Osteocyte (in vitro differentiated cells): ENCODE data around the gene DTD1. TPM values are rescaled to one million over a fixed set of nuclear protein-coding genes. Genes with fewer than 3 reads are reported as not detected.

Experiments
- DNase-seq: peaks from one replicate; pipeline ENCODE4 v3.0.0; 2021; ENCODE audit warnings: mixed read lengths; ENCODE audit not compliant: unreplicated experiment; ENCODE audit errors: extremely low spot score
- H3K27ac Mint-ChIP-seq: one replicate; pipeline ENCODE4 v1.8.0; 2021; ENCODE audit warnings: mild to moderate bottlenecking, mixed read lengths; ENCODE audit not compliant: unreplicated experiment
- H3K27me3 Mint-ChIP-seq: one replicate; pipeline ENCODE4 v1.8.0; 2021; ENCODE audit warnings: mixed read lengths; ENCODE audit not compliant: unreplicated experiment
- H3K36me3 Mint-ChIP-seq: one replicate; pipeline ENCODE4 v1.8.0; 2021; ENCODE audit warnings: mixed read lengths; ENCODE audit not compliant: unreplicated experiment
- H3K4me1 Mint-ChIP-seq: one replicate; pipeline ENCODE4 v1.8.0; 2021; ENCODE audit warnings: mixed read lengths; ENCODE audit not compliant: unreplicated experiment
- H3K4me3 Mint-ChIP-seq: one replicate; pipeline ENCODE4 v1.8.0; 2021; ENCODE audit warnings: mild to moderate bottlenecking, moderate library complexity, mixed read lengths; ENCODE audit not compliant: unreplicated experiment
- H3K9me3 Mint-ChIP-seq: one replicate; pipeline ENCODE4 v1.8.0; 2021; ENCODE audit warnings: mixed read lengths; ENCODE audit not compliant: unreplicated experiment
- total RNA-seq: library from RNA; stranded (reverse); gene quantifications from 2 replicates; pipeline ENCODE4 v1.2.1, GENCODE V29; 2021
- TF ChIP-seq, protein P1 (sequence below): fragments of 200-600 bp; sonication (generic); IDR thresholded peaks from 2 replicates; pipeline ENCODE4 v1.5.0; 2021; ENCODE audit warnings: antibody characterized with exemption, mild to moderate bottlenecking, moderate library complexity

The DTD1 gene
- total RNA-seq, 1 donor from 2014 or later = 26.2 TPM

DNA sequence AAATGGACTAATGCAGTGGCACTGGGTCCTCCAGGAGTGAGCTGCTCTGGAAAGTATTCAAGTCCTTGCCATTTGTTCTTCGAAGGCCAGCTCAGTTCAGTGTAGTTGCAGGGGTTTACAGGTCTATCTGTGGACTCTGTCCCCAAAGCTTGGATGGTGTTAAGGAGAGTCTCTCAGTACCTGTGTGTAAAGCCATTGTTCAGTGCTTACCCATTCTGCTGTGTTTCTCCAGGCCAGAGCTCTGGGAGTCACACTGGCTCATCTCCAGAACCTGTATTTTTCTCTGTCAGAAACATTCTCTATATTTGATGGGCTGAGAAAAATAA lies 66.6 kb downstream of the DTD1 start:
- Mint-ChIP-seq H3K4me3 (no peak overlapping the region), H3K27ac (no peak overlapping the region), H3K4me1 (peaks cover 7% of the 10 kb centered on the region), H3K27me3 (no peaks in the 10 kb centered on the region), H3K9me3 (no peaks in the 10 kb centered on the region), H3K36me3 (peaks cover 3% of the 10 kb centered on the region)
- TF ChIP-seq, protein P1, sequence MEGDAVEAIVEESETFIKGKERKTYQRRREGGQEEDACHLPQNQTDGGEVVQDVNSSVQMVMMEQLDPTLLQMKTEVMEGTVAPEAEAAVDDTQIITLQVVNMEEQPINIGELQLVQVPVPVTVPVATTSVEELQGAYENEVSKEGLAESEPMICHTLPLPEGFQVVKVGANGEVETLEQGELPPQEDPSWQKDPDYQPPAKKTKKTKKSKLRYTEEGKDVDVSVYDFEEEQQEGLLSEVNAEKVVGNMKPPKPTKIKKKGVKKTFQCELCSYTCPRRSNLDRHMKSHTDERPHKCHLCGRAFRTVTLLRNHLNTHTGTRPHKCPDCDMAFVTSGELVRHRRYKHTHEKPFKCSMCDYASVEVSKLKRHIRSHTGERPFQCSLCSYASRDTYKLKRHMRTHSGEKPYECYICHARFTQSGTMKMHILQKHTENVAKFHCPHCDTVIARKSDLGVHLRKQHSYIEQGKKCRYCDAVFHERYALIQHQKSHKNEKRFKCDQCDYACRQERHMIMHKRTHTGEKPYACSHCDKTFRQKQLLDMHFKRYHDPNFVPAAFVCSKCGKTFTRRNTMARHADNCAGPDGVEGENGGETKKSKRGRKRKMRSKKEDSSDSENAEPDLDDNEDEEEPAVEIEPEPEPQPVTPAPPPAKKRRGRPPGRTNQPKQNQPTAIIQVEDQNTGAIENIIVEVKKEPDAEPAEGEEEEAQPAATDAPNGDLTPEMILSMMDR = no peak
- DNase-seq = no peak

GRCh38 chr20:18657575-18657974 lies 69.7 kb downstream of the DTD1 start:
- Mint-ChIP-seq H3K9me3 (no peaks in the 10 kb centered on the region), H3K27me3 (no peaks in the 10 kb centered on the region), H3K4me3 (no peak overlapping the region), H3K27ac (no peak overlapping the region), H3K36me3 (peaks cover 3% of the 10 kb centered on the region), H3K4me1 (peaks cover 7% of the 10 kb centered on the region)
- DNase-seq = no peak
- TF ChIP-seq, protein P1 = no peak

GRCh38 chr20:18662279-18663040 lies 74.6 kb downstream of the DTD1 start:
- Mint-ChIP-seq H3K9me3 (no peaks in the 10 kb centered on the region), H3K36me3 (no peaks in the 10 kb centered on the region), H3K27me3 (no peaks in the 10 kb centered on the region), H3K27ac (no peak overlapping the region), H3K4me1 (no peaks in the 10 kb centered on the region), H3K4me3 (no peak overlapping the region)
- TF ChIP-seq, protein P1 = no peak
- DNase-seq = no peak

DNA sequence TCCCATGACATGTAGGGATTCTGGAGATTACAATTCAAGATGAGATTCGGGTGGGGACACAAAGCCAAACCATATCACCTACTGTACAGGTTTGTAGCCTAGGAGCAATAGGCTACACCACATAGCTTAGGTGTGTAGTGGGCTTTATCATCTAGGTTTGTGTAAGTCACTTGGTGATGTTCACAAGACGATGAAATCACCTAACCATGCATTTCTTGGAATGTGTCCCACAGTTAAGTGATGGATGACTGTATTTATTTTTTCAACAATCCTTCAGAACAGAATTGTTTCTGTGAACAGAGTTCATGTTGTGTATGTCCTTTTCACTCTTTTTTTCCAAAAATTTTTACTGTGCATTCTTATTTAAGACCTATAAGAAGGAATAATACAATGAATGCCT lies 76.1 kb downstream of the DTD1 start:
- no peaks in the 10 kb centered on the region for H3K9me3 Mint-ChIP-seq
- no peak overlapping the region for H3K4me3 Mint-ChIP-seq
- H3K36me3 Mint-ChIP-seq = no peaks in the 10 kb centered on the region
- no peak for DNase-seq
- H3K4me1 Mint-ChIP-seq = no peaks in the 10 kb centered on the region
- no peak overlapping the region for H3K27ac Mint-ChIP-seq
- TF ChIP-seq, protein P1 = no peak
- no peaks in the 10 kb centered on the region for H3K27me3 Mint-ChIP-seq

DNA sequence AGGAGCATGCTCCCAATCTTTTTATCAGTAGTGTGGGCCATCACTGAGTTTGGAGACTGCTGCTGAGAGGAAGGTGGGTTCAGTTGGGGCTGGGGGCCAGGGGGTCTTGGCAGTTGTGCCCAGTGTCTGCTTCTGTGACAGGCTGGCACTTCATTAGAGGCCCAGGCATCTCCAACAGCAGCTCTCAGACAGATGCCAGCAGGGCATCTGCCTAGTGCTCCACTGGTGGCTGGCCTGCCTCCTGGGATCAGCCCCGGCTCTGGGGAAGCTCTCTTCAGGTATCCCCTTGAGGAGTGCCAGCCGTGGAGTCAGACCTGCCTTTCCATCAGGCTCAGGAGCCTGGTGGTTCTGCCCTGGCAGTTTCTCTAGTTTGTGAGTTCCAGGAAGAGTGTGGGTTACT lies 77.3 kb downstream of the DTD1 start:
- no peaks in the 10 kb centered on the region for H3K9me3 Mint-ChIP-seq
- TF ChIP-seq, protein P1 = no peak
- no peak overlapping the region for H3K27ac Mint-ChIP-seq
- no peaks in the 10 kb centered on the region for H3K36me3 Mint-ChIP-seq
- H3K4me1 Mint-ChIP-seq = no peaks in the 10 kb centered on the region
- H3K27me3 Mint-ChIP-seq = no peaks in the 10 kb centered on the region
- H3K4me3 Mint-ChIP-seq = no peak overlapping the region
- no peak for DNase-seq
